WTC11 (cell line): Measurements from ENCODE around the gene DRD2.

ENCODE experiments used
- CTCF ChIP-seq: fragments of 200-600 bp; IDR thresholded peaks from 2 replicates; pipeline ENCODE4 v1.8.0; 2022; ENCODE audit warnings: antibody characterized with exemption
- E2F1 ChIP-seq: sonication (generic); formaldehyde crosslinking; IDR thresholded peaks from 2 replicates; pipeline ENCODE4 v1.8.0; 2022; ENCODE audit warnings: mild to moderate bottlenecking, missing genetic modification reagents
- ESRRA ChIP-seq: sonication (generic); formaldehyde crosslinking; IDR thresholded peaks from 2 replicates; pipeline ENCODE4 v1.8.1; 2022; ENCODE audit warnings: mild to moderate bottlenecking, missing genetic modification reagents, borderline replicate concordance
- JUN ChIP-seq: sonication (generic); formaldehyde crosslinking; IDR thresholded peaks from 2 replicates; pipeline ENCODE4 v1.8.0; 2023; ENCODE audit warnings: mild to moderate bottlenecking, missing genetic modification reagents
- PRDM15 ChIP-seq: sonication (generic); formaldehyde crosslinking; IDR thresholded peaks from 2 replicates; pipeline ENCODE4 v1.8.0; 2022; ENCODE audit warnings: missing genetic modification reagents
- STAT6 ChIP-seq: sonication (generic); formaldehyde crosslinking; conservative IDR thresholded peaks from 2 replicates; pipeline ENCODE4 v1.8.1; 2023; ENCODE audit warnings: mild to moderate bottlenecking, low read depth, missing genetic modification reagents, moderate library complexity
- TEAD4 ChIP-seq: sonication (generic); formaldehyde crosslinking; IDR thresholded peaks from 2 replicates; pipeline ENCODE4 v1.8.0; 2022; ENCODE audit warnings: mild to moderate bottlenecking, missing genetic modification reagents
- ZNF425 ChIP-seq: fragments of 250-450 bp; sonication (Bioruptor Pico); conservative IDR thresholded peaks from 2 replicates; pipeline ENCODE4 v1.9.0; 2021; ENCODE audit warnings: mild to moderate bottlenecking

- TF ChIP-seq CTCF = no peak
- TF ChIP-seq JUN (CRISPR knock-in tag) = no peak
- no peak for TF ChIP-seq STAT6 (CRISPR knock-in tag)
- no peak for TF ChIP-seq PRDM15 (CRISPR knock-in tag)
- no peak for TF ChIP-seq ZNF425 (CRISPR knock-in tag)
- no peak for TF ChIP-seq TEAD4 (CRISPR knock-in tag)
- no peak for TF ChIP-seq E2F1 (CRISPR knock-in tag)
- TF ChIP-seq ESRRA (CRISPR knock-in tag) = no peak
Observed at GRCh38 chr11:113488931-113489351, 13.7 kb upstream of the DRD2 start.
